IMR-90 (cell line): ENCODE measurements around the gene NR2F1. TPM values are rescaled to one million over a fixed set of nuclear protein-coding genes. Genes with fewer than 3 reads are reported as not detected.

Experiments used
- ATAC-seq: fragments of 200-7000 bp; cut with Tn5 transposase; 2 replicates; pipeline ENCODE4 v1.9.1; 2020; ENCODE audit warnings: low read depth, mild to moderate bottlenecking, moderate library complexity
- BruUV-seq: library from RNA; stranded (reverse); fragments of 400-500 nt; replicated peaks from 2 replicates; lab custom pipeline; 2021; lab: Mats Ljungman, UMichigan
- CTCF ChIA-PET: fragments of 300-600 bp; formaldehyde crosslinking; extraction: SDS; loops from one replicate; lab custom pipeline; 2021; ENCODE audit warnings: antibody characterized with exemption; lab: Yijun Ruan, JAX
- POLR2A ChIA-PET: fragments of 300-600 bp; sonication (Branson Sonifier 250); formaldehyde crosslinking; loops from one replicate; lab custom pipeline; 2022; ENCODE audit warnings: antibody characterized with exemption; ENCODE audit not compliant: unreplicated experiment; lab: Charles Lee
- DNase-seq: peaks from one replicate; pipeline ENCODE4 v3.0.0; 2013
- H2AFZ ChIP-seq: replicated peaks from 2 replicates; pipeline ENCODE3; 2013; ENCODE audit warnings: low read length, mild to moderate bottlenecking; ENCODE audit not compliant: poor library complexity
- H2AK5ac ChIP-seq: 2 replicates; pipeline ENCODE4 v1.6.1; 2013; ENCODE audit warnings: low read depth, low read length, inconsistent platforms
- H2AK9ac ChIP-seq: replicated peaks from 2 replicates; pipeline ENCODE3; 2013; ENCODE audit warnings: mild to moderate bottlenecking, low read depth, low read length, moderate library complexity; ENCODE audit not compliant: poor library complexity
- H2BK120ac ChIP-seq: 2 replicates; pipeline ENCODE4 v1.6.1; 2013; ENCODE audit warnings: low read depth, low read length, inconsistent platforms
- H2BK15ac ChIP-seq: 3 replicates; pipeline ENCODE4 v1.6.1; 2013; ENCODE audit warnings: low read depth, low read length, inconsistent platforms
- H2BK20ac ChIP-seq: 2 replicates; pipeline ENCODE4 v1.6.1; 2013; ENCODE audit warnings: low read depth, mild to moderate bottlenecking, inconsistent platforms, low read length, moderate library complexity
- H2BK5ac ChIP-seq: 2 replicates; pipeline ENCODE4 v1.6.1; 2013; ENCODE audit warnings: mild to moderate bottlenecking, low read depth, low read length, inconsistent platforms; ENCODE audit not compliant: poor library complexity, severe bottlenecking
- H3K14ac ChIP-seq: replicated peaks from 2 replicates; pipeline ENCODE4 v1.6.1; 2013; ENCODE audit warnings: low read depth, low read length, inconsistent platforms
- H3K18ac ChIP-seq: 2 replicates; pipeline ENCODE4 v1.6.1; 2013; ENCODE audit warnings: low read depth, low read length, control low read depth
- H3K23ac ChIP-seq: 2 replicates; pipeline ENCODE4 v1.6.1; 2013; ENCODE audit warnings: low read depth, low read length, inconsistent platforms
- H3K27ac ChIP-seq: 2 replicates; pipeline ENCODE4 v1.5.1; 2013; ENCODE audit warnings: mild to moderate bottlenecking, control low read depth, low read length; ENCODE audit not compliant: insufficient read depth
- H3K27me3 ChIP-seq: 2 replicates; pipeline ENCODE4 v1.6.1; 2013; ENCODE audit warnings: low read length; ENCODE audit not compliant: control insufficient read depth, insufficient read depth
- H3K36me3 ChIP-seq: 2 replicates; pipeline ENCODE4 v1.6.1; 2013; ENCODE audit warnings: low read length, mixed read lengths; ENCODE audit not compliant: control insufficient read depth, insufficient read depth
- H3K4ac ChIP-seq: 2 replicates; pipeline ENCODE4 v1.6.1; 2013; ENCODE audit warnings: low read depth, low read length, inconsistent platforms
- H3K4me1 ChIP-seq: 2 replicates; pipeline ENCODE4 v1.6.1; 2013; ENCODE audit warnings: low read length, mixed read lengths; ENCODE audit not compliant: control insufficient read depth, insufficient read depth
- H3K4me2 ChIP-seq: 2 replicates; pipeline ENCODE4 v1.6.1; 2013; ENCODE audit warnings: low read depth, mild to moderate bottlenecking, control low read depth, low read length, moderate library complexity
- H3K4me3 ChIP-seq: 2 replicates; pipeline ENCODE4 v1.5.1; 2013; ENCODE audit warnings: low read depth, mild to moderate bottlenecking, control low read depth, low read length, moderate library complexity; ENCODE audit not compliant: insufficient read depth
- H3K56ac ChIP-seq: 2 replicates; pipeline ENCODE4 v1.6.1; 2013; ENCODE audit warnings: low read length, inconsistent platforms; ENCODE audit not compliant: insufficient read depth; ENCODE audit errors: extremely low read depth
- H3K79me1 ChIP-seq, 2 experiments: 2 replicates each; pipeline ENCODE4 v1.6.1; 2013; ENCODE audit warnings: low read length in 2 of 2, inconsistent platforms in 1 of 2, low read depth in 1 of 2
- H3K9ac ChIP-seq: 2 replicates; pipeline ENCODE4 v1.6.1; 2013; ENCODE audit warnings: low read depth, low read length, control low read depth
- H3K9me1 ChIP-seq: 2 replicates; pipeline ENCODE4 v1.6.1; 2013; ENCODE audit warnings: low read length, inconsistent platforms; ENCODE audit not compliant: insufficient read depth
- H3K9me3 ChIP-seq: 2 replicates; pipeline ENCODE4 v1.6.1; 2013; ENCODE audit warnings: low read length; ENCODE audit not compliant: control insufficient read depth, insufficient read depth
- H4K20me1 ChIP-seq: 2 replicates; pipeline ENCODE4 v1.6.1; 2013; ENCODE audit warnings: low read length, inconsistent platforms; ENCODE audit not compliant: insufficient read depth
- H4K5ac ChIP-seq: 2 replicates; pipeline ENCODE4 v1.6.1; 2013; ENCODE audit warnings: mild to moderate bottlenecking, low read depth, low read length, control low read depth
- H4K8ac ChIP-seq, 2 experiments: 2 replicates each; pipeline ENCODE4 v1.6.1; 2013; ENCODE audit warnings: low read depth in 2 of 2, low read length in 2 of 2, control low read depth in 1 of 2, inconsistent platforms in 1 of 2
- H4K91ac ChIP-seq: 2 replicates; pipeline ENCODE4 v1.6.1; 2013; ENCODE audit warnings: low read depth, low read length, inconsistent platforms; ENCODE audit not compliant: insufficient read depth
- MAFK ChIP-seq: IDR thresholded peaks from 2 replicates; pipeline ENCODE4 v1.6.1; 2012; ENCODE audit warnings: low read depth, low read length, improper control_type of control experiment
- RCOR1 ChIP-seq: IDR thresholded peaks from 2 replicates; pipeline ENCODE4 v1.6.1; 2012; ENCODE audit warnings: mild to moderate bottlenecking, low read length, improper control_type of control experiment; ENCODE audit not compliant: insufficient replicate concordance
- SMC3 ChIP-seq: fragments of 150-350 bp; IDR thresholded peaks from 2 replicates; pipeline ENCODE4 v1.6.1; 2016; ENCODE audit warnings: low read depth, mild to moderate bottlenecking, antibody characterized with exemption, low read length, moderate library complexity
- WGBS, 2 experiments: methylation state at CpG; one replicate each; pipeline versions ENCODE4 v1.1.5 to v1.1.7; 2013; ENCODE audit warnings: missing lambda C conversion rate in 2 of 2; ENCODE audit not compliant: insufficient read length in 1 of 2; ENCODE audit errors: extremely low coverage in 2 of 2; 5-methylcytosine and 5-hydroxymethylcytosine counted together
- dilution Hi-C: fragments of 300-500 bp; cut with HindIII; formaldehyde crosslinking; loops from one replicate; pipeline ENCODE4 v1.14.3; 2018; ENCODE audit warnings: low sequenced_read_pairs; ENCODE audit not compliant: unreplicated experiment
- in situ Hi-C: fragments of 300-500 bp; cut with MboI; formaldehyde crosslinking; loops from 3 replicates; pipeline ENCODE4 v1.14.3; 2019; ENCODE audit warnings: low sequenced_read_pairs, inconsistent platforms, mixed read lengths
- intact Hi-C: fragments of 100-400 bp; cut with micrococcal nuclease; formaldehyde crosslinking; loops from 2 replicates; pipeline ENCODE4 v1.10.0; 2022
- polyA plus RNA-seq, 3 experiments: library from polyadenylated mRNA; depleted of rRNA; stranded (reverse); fragments of >200 nt; gene quantifications; 2 replicates each; pipeline ENCODE4 v1.2.3, GENCODE V29; 2012; ENCODE audit warnings: low replicate concordance in 1 of 3
- total RNA-seq: library from RNA; depleted of rRNA; stranded (reverse); fragments of >200 nt; gene quantifications from 2 replicates; pipeline ENCODE4 v1.2.3, GENCODE V29; 2012

NR2F1 gene
- total and polyA plus RNA-seq, 2 of the 4 experiments (the other 2 are of a cell fraction): 19.0 to 160 TPM

DNA sequence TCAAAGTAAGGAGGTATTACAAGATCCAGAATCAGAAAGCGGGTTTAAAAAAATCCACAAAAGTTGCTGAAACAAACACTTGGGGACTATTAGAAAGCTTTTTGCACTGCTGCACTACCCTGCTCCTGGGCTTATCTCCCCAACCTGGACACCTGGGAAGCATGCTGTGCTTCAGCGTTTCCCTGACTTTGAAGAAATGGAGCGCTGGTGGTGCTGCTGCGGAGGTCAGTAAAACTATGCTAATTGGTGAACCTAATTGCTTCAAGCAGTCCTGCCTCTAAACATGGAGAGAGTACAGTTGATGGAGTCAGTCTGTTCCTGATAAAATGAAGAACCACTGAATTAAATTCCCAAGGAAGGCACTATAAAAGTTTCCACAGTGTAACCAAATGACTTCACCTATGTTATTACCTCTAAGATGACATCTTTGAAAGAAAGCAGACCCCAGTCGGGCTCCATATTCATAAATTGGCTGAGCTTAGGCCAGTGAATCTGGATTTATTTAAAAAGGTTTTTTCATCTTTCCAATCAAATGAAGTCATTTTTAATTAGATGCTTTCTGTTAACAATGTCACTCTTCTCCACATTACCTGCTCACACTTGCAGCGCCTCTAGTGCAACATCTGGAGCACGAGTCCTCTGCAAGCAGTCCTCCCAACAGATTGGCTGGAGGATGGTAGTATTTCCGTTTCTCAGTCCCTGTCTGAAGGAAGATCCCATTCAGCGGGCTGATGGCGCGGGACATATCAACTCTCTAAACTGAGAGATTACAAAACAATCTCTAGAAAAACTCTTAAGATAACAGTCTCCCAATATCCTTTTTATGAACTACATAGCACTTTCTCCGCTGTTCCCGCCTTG lies 13.5 kb upstream of the NR2F1 start:
- H2AFZ ChIP-seq: no peak overlapping the region
- H3K27ac ChIP-seq: no peak overlapping the region
- intact Hi-C loops: loop anchor here (2.0 kb wide), 1 partner anchor 761 kb away; no protein-coding TSS in a partner anchor
- no TSS peak for BruUV-seq
- H3K36me3 ChIP-seq: peaks cover 26% of the 10 kb centered on the region
- 100% methylated on average over 3 of the region's 13 CpGs; no CpG with 5 or more reads in 1 of the 2 experiments for WGBS, 2 experiments
- H3K18ac ChIP-seq: no peak overlapping the region
- H3K9me3 ChIP-seq: no peaks in the 10 kb centered on the region
- dilution Hi-C loops: no loop called here
- POLR2A ChIA-PET: no interaction called here
- no peak overlapping the region for H2BK20ac ChIP-seq
- H4K91ac ChIP-seq: no peak overlapping the region
- no peak overlapping the region for H4K5ac ChIP-seq
- no peak overlapping the region for H2BK15ac ChIP-seq
- no peak overlapping the region for H3K4ac ChIP-seq
- peaks cover 27 to 55% of the 10 kb centered on the region in 2 experiments for H3K79me1 ChIP-seq
- no peak overlapping the region for H3K4me3 ChIP-seq
- no peak for TF ChIP-seq SMC3
- no peak for TF ChIP-seq RCOR1
- TF ChIP-seq MAFK: no peak
- H3K9me1 ChIP-seq: no peaks in the 10 kb centered on the region
- H2AK9ac ChIP-seq: no peak overlapping the region
- H4K8ac ChIP-seq: no peak overlapping the region
- no peak overlapping the region for H2BK120ac ChIP-seq
- no peak overlapping the region for H2AK5ac ChIP-seq
- in situ Hi-C loops: loop anchor here (10.0 kb wide), 3 partner anchors 485 to 1025 kb away; no protein-coding TSS in a partner anchor
- ATAC-seq (no peak), DNase-seq (no peak)
- H2BK5ac ChIP-seq: no peak overlapping the region
- no peak overlapping the region for H3K9ac ChIP-seq
- no peaks in the 10 kb centered on the region for H3K27me3 ChIP-seq
- H3K23ac ChIP-seq: no peak overlapping the region
- no peak overlapping the region for H3K56ac ChIP-seq
- H4K20me1 ChIP-seq: no peaks in the 10 kb centered on the region
- no peak overlapping the region for H3K4me2 ChIP-seq
- H3K4me1 ChIP-seq: peaks cover 11% of the 10 kb centered on the region
- CTCF ChIA-PET: no interaction called here
- H3K14ac ChIP-seq: no peak overlapping the region
